Karpas-422 (cell line): Measurements from ENCODE around the gene TBCD. TPM values are rescaled to one million over a fixed set of nuclear protein-coding genes. Genes with fewer than 3 reads are reported as not detected.
A peak's percentile ranks its signal among the peaks of the same experiment; 100 is the strongest.
"Not testable (repeated sequence)": the region's sequence is repeated elsewhere in the genome, so short reads cannot be mapped to it uniquely, and the experiment has no call there.

ENCODE experiments used
- DNase-seq: peaks from one replicate; pipeline ENCODE4 v3.0.0-alpha.2; 2015
- H2AFZ ChIP-seq: fragments of 200-600 bp; sonication (generic); 2 replicates; pipeline ENCODE4 v1.6.1; 2014; ENCODE audit warnings: antibody characterized with exemption, low read length, mixed read lengths
- H3K27ac ChIP-seq: fragments of 200-600 bp; sonication (generic); 2 replicates; pipeline ENCODE4 v1.5.1; 2014; ENCODE audit warnings: mild to moderate bottlenecking, low read length, moderate library complexity
- H3K27me3 ChIP-seq: fragments of 200-600 bp; sonication (generic); 2 replicates; pipeline ENCODE4 v1.6.1; 2014; ENCODE audit warnings: low read length, mixed read lengths
- H3K36me3 ChIP-seq: fragments of 200-600 bp; sonication (generic); 2 replicates; pipeline ENCODE4 v1.6.1; 2014; ENCODE audit warnings: low read length, mixed read lengths; ENCODE audit not compliant: insufficient read depth
- H3K4me1 ChIP-seq: fragments of 200-600 bp; sonication (generic); 2 replicates; pipeline ENCODE4 v1.6.1; 2014; ENCODE audit warnings: mild to moderate bottlenecking, low read length, mixed read lengths
- H3K4me2 ChIP-seq: fragments of 200-600 bp; sonication (generic); 2 replicates; pipeline ENCODE4 v1.6.1; 2014; ENCODE audit warnings: low read length, low read depth, mild to moderate bottlenecking; ENCODE audit not compliant: poor library complexity, severe bottlenecking
- H3K4me3 ChIP-seq: fragments of 200-600 bp; sonication (generic); 2 replicates; pipeline ENCODE4 v1.5.1; 2014; ENCODE audit warnings: mild to moderate bottlenecking, antibody characterized with exemption, low read length, mixed read lengths
- H3K79me2 ChIP-seq: fragments of 200-600 bp; sonication (generic); 2 replicates; pipeline ENCODE4 v1.6.1; 2014; ENCODE audit warnings: mild to moderate bottlenecking, low read length, mixed read lengths
- H3K9ac ChIP-seq: fragments of 200-600 bp; sonication (generic); 2 replicates; pipeline ENCODE4 v1.6.0; 2014; ENCODE audit warnings: low read length
- H3K9me2 ChIP-seq: fragments of 200-600 bp; sonication (generic), shearing (Covaris generic); replicated peaks from 2 replicates; pipeline ENCODE4 v1.6.0; 2014; ENCODE audit warnings: mild to moderate bottlenecking, low read length, moderate library complexity; ENCODE audit not compliant: insufficient read depth
- H3K9me3 ChIP-seq: fragments of 300-700, 200-600 bp; sonication (generic); 2 replicates; pipeline ENCODE4 v1.6.1; 2014; ENCODE audit warnings: low read length, mixed read lengths
- H4K20me1 ChIP-seq: fragments of 200-600 bp; sonication (generic); 2 replicates; pipeline ENCODE4 v1.6.1; 2014; ENCODE audit warnings: mild to moderate bottlenecking, antibody characterized with exemption, low read length, low read depth; ENCODE audit not compliant: insufficient read depth
- total RNA-seq: library from RNA; depleted of rRNA; stranded (reverse); fragments of >200 nt; shearing (Covaris generic); gene quantifications from 2 replicates; pipeline ENCODE4 v1.2.3, GENCODE V29; 2014; ENCODE audit warnings: low replicate concordance

Gene TBCD
- total RNA-seq, 1 experiment from 2014 or later, result 28.7 TPM

DNA sequence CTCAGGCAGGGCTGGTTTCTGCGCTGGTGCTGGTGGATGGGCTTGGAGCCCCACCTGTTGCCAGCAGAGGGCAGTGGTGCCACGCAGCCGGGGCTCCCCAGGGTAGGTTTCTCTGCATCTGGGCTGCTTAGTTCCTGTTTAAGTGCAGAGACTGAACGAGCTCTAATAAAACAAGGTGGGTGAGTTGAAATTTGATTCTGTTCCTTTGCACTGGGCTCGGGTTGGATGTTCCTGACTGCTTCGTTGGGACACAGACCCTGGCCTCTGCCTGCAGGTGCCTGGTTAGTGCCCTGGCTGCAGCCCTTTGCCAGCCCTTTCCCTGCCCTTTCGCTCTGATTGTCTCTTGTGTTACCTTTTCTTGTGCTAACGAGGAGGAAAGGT is 30.0 kb downstream of the TBCD start:
- DNase-seq, result peak; percentile 94
- Histone ChIP-seq H3K9ac (no peak overlapping the region), H3K27me3 (no peaks in the 10 kb centered on the region), H4K20me1 (no peaks in the 10 kb centered on the region), H3K9me3 (no peaks in the 10 kb centered on the region), H2AFZ (no peak overlapping the region), H3K4me1 (peaks cover 7% of the 10 kb centered on the region), H3K27ac (no peak overlapping the region), H3K4me3 (no peak overlapping the region), H3K9me2 (no peaks in the 10 kb centered on the region), H3K4me2 (no peak overlapping the region), H3K36me3 (peaks cover 12% of the 10 kb centered on the region), H3K79me2 (peaks cover 14% of the 10 kb centered on the region)

- no peak overlapping the region for H2AFZ ChIP-seq
- no peak overlapping the region for H3K27ac ChIP-seq
- H3K9ac ChIP-seq, result no peak overlapping the region
- H3K9me2 ChIP-seq, result no peaks in the 10 kb centered on the region
- H3K79me2 ChIP-seq, result peaks cover 14% of the 10 kb centered on the region
- H3K4me2 ChIP-seq, result no peak overlapping the region
- no peak overlapping the region for H3K4me3 ChIP-seq
- H3K4me1 ChIP-seq, result peaks cover 7% of the 10 kb centered on the region
- H3K36me3 ChIP-seq, result peaks cover 12% of the 10 kb centered on the region
- H4K20me1 ChIP-seq, result no peaks in the 10 kb centered on the region
- no peak for DNase-seq
- H3K27me3 ChIP-seq, result no peaks in the 10 kb centered on the region
- no peaks in the 10 kb centered on the region for H3K9me3 ChIP-seq
Observed at GRCh38 chr17:82782657-82783207, 30.9 kb downstream of the TBCD start.

DNA sequence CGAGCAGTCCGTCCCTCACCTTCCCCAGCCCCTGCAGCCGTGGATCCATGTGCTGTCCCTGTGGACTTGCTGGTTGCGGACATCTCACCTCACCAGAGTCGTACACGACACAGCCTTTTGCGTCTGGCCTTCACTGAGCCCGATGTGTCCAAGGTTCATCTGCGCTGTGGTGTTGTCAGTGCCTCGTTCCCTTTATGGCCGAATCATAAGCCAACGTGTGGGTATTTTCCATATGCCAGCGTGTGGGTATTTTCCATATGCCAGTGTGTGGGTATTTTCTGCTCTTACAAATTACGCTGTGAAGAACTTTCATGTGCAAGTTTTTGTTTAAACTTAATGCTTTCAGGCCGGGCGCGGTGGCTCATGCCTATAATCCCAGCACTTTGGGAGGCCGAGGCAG is 31.6 kb downstream of the TBCD start:
- Histone ChIP-seq H3K27ac (no peak overlapping the region), H3K4me3 (no peak overlapping the region), H3K9me2 (no peaks in the 10 kb centered on the region), H3K4me1 (peaks cover 7% of the 10 kb centered on the region), H3K79me2 (peaks cover 19% of the 10 kb centered on the region), H3K27me3 (no peaks in the 10 kb centered on the region), H3K4me2 (no peak overlapping the region), H2AFZ (no peak overlapping the region), H3K9ac (no peak overlapping the region), H4K20me1 (no peaks in the 10 kb centered on the region), H3K9me3 (no peaks in the 10 kb centered on the region), H3K36me3 (peaks cover 12% of the 10 kb centered on the region)
- no peak for DNase-seq

DNA sequence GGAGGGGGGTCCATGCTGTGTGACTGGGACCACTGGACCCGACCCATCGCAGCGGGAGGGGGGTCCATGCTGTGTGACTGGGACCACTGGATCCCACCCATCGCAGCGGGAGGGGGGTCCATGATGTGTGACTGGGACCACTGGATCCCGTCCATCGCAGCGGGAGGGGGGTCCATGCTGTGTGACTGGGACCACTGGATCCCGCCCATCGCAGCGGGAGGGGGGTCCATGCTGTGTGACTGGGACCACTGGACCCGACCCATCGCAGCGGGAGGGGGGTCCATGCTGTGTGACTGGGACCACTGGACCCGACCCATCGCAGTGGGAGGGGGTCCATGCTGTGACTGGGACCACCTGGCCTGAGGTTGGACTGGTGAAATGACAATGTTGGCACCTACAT is 33.7 kb downstream of the TBCD start:
- not testable (repeated sequence) for H2AFZ ChIP-seq, H4K20me1 ChIP-seq, H3K27ac ChIP-seq, DNase-seq, H3K9me3 ChIP-seq, H3K27me3 ChIP-seq, H3K9ac ChIP-seq, H3K4me2 ChIP-seq, H3K4me1 ChIP-seq, H3K9me2 ChIP-seq, H3K4me3 ChIP-seq
- Histone ChIP-seq H3K79me2 (peaks cover 36% of the 10 kb centered on the region), H3K36me3 (peaks cover 12% of the 10 kb centered on the region)

- Histone ChIP-seq H3K36me3 (peaks cover 12% of the 10 kb centered on the region), H3K9me2 (no peaks in the 10 kb centered on the region), H3K4me2 (no peak overlapping the region), H3K4me3 (no peak overlapping the region), H4K20me1 (no peaks in the 10 kb centered on the region), H3K9ac (no peak overlapping the region), H3K79me2 (peaks cover 41% of the 10 kb centered on the region), H2AFZ (no peak overlapping the region), H3K4me1 (peaks cover 7% of the 10 kb centered on the region), H3K27ac (no peak overlapping the region), H3K27me3 (no peaks in the 10 kb centered on the region), H3K9me3 (no peaks in the 10 kb centered on the region)
- no peak for DNase-seq
Observed at GRCh38 chr17:82786427-82786826, 34.6 kb downstream of the TBCD start.

DNA sequence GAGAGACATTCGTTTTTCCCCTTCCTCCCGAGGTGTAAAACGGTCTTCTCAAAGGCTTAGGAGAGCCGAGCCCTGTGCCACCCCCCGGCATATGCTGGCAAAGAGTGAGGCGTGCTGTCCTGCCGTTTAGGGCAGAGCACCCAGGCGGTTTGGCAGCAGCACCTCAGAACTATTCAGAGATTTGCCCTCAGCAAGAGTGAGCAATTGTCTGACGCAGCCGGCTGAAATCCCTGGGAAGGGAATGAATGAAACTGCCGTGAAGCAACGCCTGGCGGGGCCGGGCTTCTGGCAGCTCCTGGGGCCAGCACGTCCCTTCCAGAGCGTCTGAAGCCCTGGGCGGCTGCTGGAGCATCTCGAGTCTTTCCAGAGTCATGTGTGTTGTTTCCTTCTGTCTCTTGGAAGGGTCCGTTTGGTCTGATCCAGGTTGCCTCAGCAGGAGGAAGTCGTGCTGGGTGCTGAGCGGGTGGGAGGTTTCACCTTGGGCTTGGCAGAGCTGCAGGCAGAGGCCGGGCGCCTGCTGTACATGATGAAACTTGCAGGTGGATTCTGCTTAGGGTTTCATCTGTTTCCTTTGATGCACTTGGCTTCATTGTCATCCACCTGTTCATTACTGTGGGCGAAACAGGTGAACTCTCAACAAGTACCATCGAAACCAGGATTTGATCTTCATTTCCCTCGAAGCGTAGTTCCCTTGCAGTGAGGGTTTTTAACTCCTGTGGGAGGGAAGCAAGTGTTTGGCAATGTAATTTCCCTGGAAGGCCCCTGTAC is 35.4 kb downstream of the TBCD start:
- no peaks in the 10 kb centered on the region for H3K9me2 ChIP-seq
- no peak overlapping the region for H3K4me3 ChIP-seq
- H3K27ac ChIP-seq, result no peak overlapping the region
- H3K4me2 ChIP-seq, result no peak overlapping the region
- H3K4me1 ChIP-seq, result no peaks in the 10 kb centered on the region
- no peak for DNase-seq
- peaks cover 41% of the 10 kb centered on the region for H3K79me2 ChIP-seq
- no peaks in the 10 kb centered on the region for H4K20me1 ChIP-seq
- no peak overlapping the region for H3K9ac ChIP-seq
- H2AFZ ChIP-seq, result no peak overlapping the region
- H3K36me3 ChIP-seq, result peaks cover 12% of the 10 kb centered on the region
- H3K27me3 ChIP-seq, result no peaks in the 10 kb centered on the region
- H3K9me3 ChIP-seq, result no peaks in the 10 kb centered on the region

DNA sequence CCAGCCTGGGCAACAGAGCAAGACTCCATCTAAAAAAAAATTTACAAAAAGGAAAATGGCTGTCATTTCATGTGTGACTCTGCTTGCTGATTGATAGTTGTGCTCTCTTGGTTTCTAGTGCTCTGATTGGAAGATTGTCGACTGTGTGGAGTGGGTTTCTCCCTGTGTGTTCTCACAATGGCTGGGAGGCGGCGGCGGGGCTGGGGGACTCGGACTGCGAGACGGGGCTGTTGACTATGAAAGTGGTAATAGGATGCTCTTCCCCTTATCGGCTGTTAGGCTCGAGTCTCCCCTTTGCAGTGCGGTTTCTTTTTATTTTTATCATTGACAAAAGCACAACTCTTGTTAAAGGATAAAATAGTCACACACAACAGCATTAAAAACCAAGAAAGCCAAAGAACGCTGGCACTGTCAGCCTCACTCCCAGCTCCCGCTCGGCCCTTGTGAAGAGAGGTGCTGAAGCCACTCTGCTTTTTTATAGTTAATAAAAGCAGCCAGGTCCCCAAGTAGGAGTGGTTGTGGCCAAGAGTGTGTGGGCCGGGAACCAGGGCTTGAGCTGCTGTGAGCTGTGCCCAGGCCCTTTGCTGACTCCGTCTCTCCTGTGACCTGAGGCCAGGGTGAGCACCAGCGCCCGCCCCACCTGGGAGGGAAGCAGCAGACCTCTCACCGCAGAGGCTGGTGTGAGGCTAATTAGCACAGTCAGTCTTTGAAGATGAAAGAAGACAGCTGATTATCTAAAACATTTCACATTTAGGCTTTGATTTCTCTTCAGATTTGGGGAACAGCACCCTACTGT is 36.5 kb downstream of the TBCD start:
- Histone ChIP-seq H3K79me2 (peaks cover 50% of the 10 kb centered on the region), H3K9ac (no peak overlapping the region)

DNA sequence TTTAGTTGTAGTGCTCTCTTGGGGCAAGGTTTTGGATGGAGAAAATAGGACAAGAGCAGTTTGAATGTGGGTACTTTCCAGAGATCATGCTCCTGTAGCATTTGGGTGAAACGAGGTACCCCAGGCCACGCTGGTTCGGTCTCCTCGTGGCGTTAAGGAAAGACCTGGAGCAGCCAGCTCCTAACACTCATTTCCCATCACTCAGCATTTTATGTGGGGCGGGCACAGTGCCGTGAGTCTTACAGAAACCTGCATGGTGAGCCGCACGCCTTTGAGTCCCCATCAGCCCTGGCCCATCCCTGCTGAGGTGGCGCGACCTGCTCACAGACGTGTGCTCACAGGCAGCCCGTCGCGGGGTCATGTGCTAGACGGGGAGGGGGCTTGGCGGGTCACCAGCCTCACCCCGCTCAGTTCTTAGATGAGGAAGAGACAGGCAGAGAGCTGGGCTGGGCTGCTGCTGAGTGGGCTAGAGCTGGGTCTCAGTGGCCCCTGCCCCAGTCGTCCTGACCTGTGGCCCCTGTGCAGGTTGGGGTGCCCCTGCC is 37.3 kb downstream of the TBCD start:
- H4K20me1 ChIP-seq, result no peaks in the 10 kb centered on the region

More for the DNA sequence above, 36.5 kb downstream of the TBCD start:
- Histone ChIP-seq H3K27me3 (no peaks in the 10 kb centered on the region), H3K9me2 (no peaks in the 10 kb centered on the region), H2AFZ (no peak overlapping the region), H3K27ac (no peak overlapping the region), H3K4me2 (no peak overlapping the region), H3K9me3 (no peaks in the 10 kb centered on the region), H3K4me1 (no peaks in the 10 kb centered on the region), H3K4me3 (no peak overlapping the region), H3K36me3 (peaks cover 2% of the 10 kb centered on the region), H4K20me1 (no peaks in the 10 kb centered on the region)
- no peak for DNase-seq

More for the DNA sequence above, 37.3 kb downstream of the TBCD start:
- H3K9me2 ChIP-seq, result no peaks in the 10 kb centered on the region
- no peaks in the 10 kb centered on the region for H3K4me1 ChIP-seq
- H3K9ac ChIP-seq, result no peak overlapping the region
- H2AFZ ChIP-seq, result no peak overlapping the region
- H3K9me3 ChIP-seq, result no peaks in the 10 kb centered on the region
- H3K79me2 ChIP-seq, result peaks cover 46% of the 10 kb centered on the region
- no peak overlapping the region for H3K4me2 ChIP-seq
- no peak overlapping the region for H3K27ac ChIP-seq
- H3K27me3 ChIP-seq, result no peaks in the 10 kb centered on the region
- H3K4me3 ChIP-seq, result no peak overlapping the region
- no peaks in the 10 kb centered on the region for H3K36me3 ChIP-seq
- DNase-seq, result no peak
